Vagina (tissue), 2 donors: ENCODE measurements around the gene RPS8.
"Not testable (repeated sequence)": the region's sequence is repeated elsewhere in the genome, so short reads cannot be mapped to it uniquely, and the experiment has no call there.

ENCODE experiments used
- POLR2A ChIP-seq, 2 donors: fragments of 450-650 bp; IDR thresholded peaks; one replicate each; pipeline ENCODE4 v1.6.1; 2017; ENCODE audit warnings: antibody characterized with exemption in 2 of 2, mild to moderate bottlenecking in 2 of 2, moderate library complexity in 2 of 2
- POLR2AphosphoS5 ChIP-seq, 2 donors: sonication (generic); formaldehyde crosslinking; IDR thresholded peaks; one replicate each; pipeline ENCODE4 v1.9.0; 2017; ENCODE audit warnings: antibody characterized with exemption in 2 of 2, mild to moderate bottlenecking in 2 of 2, low read depth in 1 of 2; ENCODE audit not compliant: insufficient read depth in 1 of 2
- TF ChIP-seq, protein P1 (sequence below), 3 experiments: fragments of 450-650 bp in 2 of 3; fragments of 200-600 bp in 1 of 3; sonication (generic) in 1 of 3; IDR thresholded peaks; one replicate each; pipeline ENCODE4 v1.5.1; 2017 to 2019; ENCODE audit warnings: antibody characterized with exemption in 3 of 3, mild to moderate bottlenecking in 2 of 3, moderate library complexity in 2 of 3

DNA sequence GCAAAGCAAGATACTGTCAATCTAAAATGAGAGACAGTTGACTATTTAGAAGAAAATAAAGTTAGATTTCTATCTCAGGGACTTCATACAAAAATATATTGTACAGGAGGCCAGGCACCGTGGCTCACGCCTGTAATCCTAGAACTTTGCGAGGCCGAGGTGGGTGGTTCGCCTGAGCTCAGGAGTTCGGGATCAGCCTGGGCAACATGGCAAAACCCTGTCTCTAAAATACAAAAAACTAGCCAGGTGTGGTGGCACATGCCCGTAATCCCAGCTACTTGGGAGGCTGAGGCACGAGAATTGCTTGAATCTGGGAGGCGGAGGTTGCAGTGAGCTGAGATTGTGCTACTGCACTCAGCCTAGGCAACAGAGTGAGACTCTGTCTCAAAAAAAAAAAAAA lies 40.6 kb downstream of the RPS8 start:
- TF ChIP-seq, protein P1, sequence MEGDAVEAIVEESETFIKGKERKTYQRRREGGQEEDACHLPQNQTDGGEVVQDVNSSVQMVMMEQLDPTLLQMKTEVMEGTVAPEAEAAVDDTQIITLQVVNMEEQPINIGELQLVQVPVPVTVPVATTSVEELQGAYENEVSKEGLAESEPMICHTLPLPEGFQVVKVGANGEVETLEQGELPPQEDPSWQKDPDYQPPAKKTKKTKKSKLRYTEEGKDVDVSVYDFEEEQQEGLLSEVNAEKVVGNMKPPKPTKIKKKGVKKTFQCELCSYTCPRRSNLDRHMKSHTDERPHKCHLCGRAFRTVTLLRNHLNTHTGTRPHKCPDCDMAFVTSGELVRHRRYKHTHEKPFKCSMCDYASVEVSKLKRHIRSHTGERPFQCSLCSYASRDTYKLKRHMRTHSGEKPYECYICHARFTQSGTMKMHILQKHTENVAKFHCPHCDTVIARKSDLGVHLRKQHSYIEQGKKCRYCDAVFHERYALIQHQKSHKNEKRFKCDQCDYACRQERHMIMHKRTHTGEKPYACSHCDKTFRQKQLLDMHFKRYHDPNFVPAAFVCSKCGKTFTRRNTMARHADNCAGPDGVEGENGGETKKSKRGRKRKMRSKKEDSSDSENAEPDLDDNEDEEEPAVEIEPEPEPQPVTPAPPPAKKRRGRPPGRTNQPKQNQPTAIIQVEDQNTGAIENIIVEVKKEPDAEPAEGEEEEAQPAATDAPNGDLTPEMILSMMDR (IDR thresholded peaks at IDR 0.05): not testable (repeated sequence)
- TF ChIP-seq POLR2AphosphoS5 (IDR thresholded peaks at IDR 0.05; ENCODE audit: insufficient read depth in 1 of 2, low read depth in 1 of 2); POLR2A (IDR thresholded peaks at IDR 0.05): not testable (repeated sequence)
